Activated naive CD4-positive, alpha-beta T cell treated with Interleukin-2 at 50 U/mL for 16 hours (primary cell): ENCODE results near the gene PPARD.
"Not testable (repeated sequence)": the region's sequence is repeated elsewhere in the genome, so short reads cannot be mapped to it uniquely, and the experiment has no call there.

Source experiments
- DNase-seq: peaks from one replicate; pipeline ENCODE4 v3.0.0-alpha.2; 2020

The PPARD gene

GRCh38 chr6:35312807-35313206 lies 29.6 kb upstream of the PPARD start:
- DNase-seq: no peak

- DNase-seq: no peak
Measured at GRCh38 chr6:35317483-35318195, 24.7 kb upstream of the PPARD start.

GRCh38 chr6:35318196-35319171 lies 23.9 kb upstream of the PPARD start:
- no peak for DNase-seq

GRCh38 chr6:35319346-35320030 lies 22.9 kb upstream of the PPARD start:
- DNase-seq: no peak

GRCh38 chr6:35320031-35320410 lies 22.3 kb upstream of the PPARD start:
- no peak for DNase-seq

- DNase-seq: no peak
Measured at GRCh38 chr6:35321091-35321490, 21.3 kb upstream of the PPARD start.

- DNase-seq: peak; percentile 77
Measured at GRCh38 chr6:35327349-35328027, 14.9 kb upstream of the PPARD start.

- no peak for DNase-seq
Measured at GRCh38 chr6:35328108-35328723, 14.1 kb upstream of the PPARD start.

- DNase-seq: not testable (repeated sequence)
Measured at GRCh38 chr6:35328965-35329364, 13.4 kb upstream of the PPARD start.

- DNase-seq: no peak
Measured at GRCh38 chr6:35330541-35331119, 11.7 kb upstream of the PPARD start.

- DNase-seq: peak; percentile 72
Measured at GRCh38 chr6:35332074-35332887, 10.1 kb upstream of the PPARD start.

- DNase-seq: no peak
Measured at GRCh38 chr6:35341557-35341956, 801 bp upstream of the PPARD start.

- no peak for DNase-seq
Measured at GRCh38 chr6:35343092-35343834, 905 bp downstream of the PPARD start.

GRCh38 chr6:35343835-35344550 lies 1.6 kb downstream of the PPARD start:
- no peak for DNase-seq

- no peak for DNase-seq
Measured at GRCh38 chr6:35351422-35351821, 9.1 kb downstream of the PPARD start.

- DNase-seq: no peak
Measured at GRCh38 chr6:35352735-35353134, 10.4 kb downstream of the PPARD start.

GRCh38 chr6:35354361-35355135 lies 12.2 kb downstream of the PPARD start:
- no peak for DNase-seq

GRCh38 chr6:35356391-35356790 lies 14.0 kb downstream of the PPARD start:
- DNase-seq: no peak

- DNase-seq: no peak
Measured at GRCh38 chr6:35357677-35358076, 15.3 kb downstream of the PPARD start.
